Right hindlimb (tissue), 1 donor: ENCODE measurements around the gene ETNK2.
"Not testable (repeated sequence)": the region's sequence is repeated elsewhere in the genome, so short reads cannot be mapped to it uniquely, and the experiment has no call there.

Source experiments
- DNase-seq: peaks from one replicate; pipeline ENCODE4 v3.0.0-alpha.2; 2018

The ETNK2 gene

GRCh38 chr1:204094313-204094729, 57.5 kb downstream of the ETNK2 start:
- no peak for DNase-seq

DNA sequence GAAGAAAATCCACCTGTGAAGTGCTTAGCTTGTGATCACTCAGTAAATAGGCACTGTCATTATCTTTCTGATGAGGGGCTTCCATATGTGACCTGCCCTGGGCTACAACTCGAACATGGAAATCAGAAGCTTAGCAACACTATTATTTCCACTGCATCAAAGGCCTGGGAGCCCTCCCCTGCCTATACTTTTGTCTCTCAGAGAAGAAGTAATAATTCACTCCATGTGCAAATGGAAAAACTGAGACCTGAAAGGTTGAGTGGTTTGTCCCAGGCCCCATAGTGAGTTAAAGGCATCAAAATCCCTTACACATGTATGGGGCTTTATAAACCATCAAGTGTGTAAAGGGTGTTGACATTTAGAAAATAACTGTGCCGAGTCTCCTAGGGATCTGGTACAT, 58.1 kb downstream of the ETNK2 start:
- DNase-seq: no peak

- DNase-seq: no peak
Observed at GRCh38 chr1:204093421-204093717, 58.5 kb downstream of the ETNK2 start.

DNA sequence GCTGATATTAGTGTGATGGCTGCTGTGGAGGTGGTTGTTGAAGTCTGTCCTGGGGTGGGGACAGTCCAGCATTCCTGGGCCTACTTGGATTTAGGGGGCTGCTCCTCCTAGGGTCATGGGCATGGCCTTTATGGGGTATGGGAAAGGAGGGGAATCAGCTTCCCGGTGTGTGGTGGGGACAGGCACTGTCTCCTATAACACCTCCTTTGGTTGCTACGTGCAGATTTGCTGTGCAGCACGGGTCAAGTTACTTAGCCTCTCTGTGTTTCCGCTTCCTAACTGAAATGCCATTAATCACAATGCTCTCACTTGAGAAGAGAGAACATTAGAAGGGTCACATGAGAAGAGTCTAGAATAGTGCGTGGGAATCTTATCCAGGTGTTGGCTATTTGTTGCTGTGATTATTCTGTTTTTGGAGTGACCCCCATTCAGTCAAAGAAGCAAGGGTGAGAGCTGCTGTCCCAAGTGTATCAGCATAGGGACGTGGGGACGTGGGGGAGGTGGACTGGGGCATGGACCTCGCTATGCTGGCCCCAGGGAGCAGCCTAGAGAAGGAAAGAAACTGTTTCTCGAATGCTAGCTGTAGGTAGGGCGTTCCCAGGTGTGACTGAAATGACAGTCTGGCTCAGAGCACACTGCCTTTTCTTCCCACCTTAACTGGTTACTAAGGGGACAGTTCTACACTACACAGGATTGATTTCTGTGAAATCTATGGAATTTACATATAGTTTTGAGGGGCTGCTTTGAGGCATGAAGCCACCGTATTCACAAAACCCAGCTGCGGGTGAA, 59.0 kb downstream of the ETNK2 start:
- no peak for DNase-seq

- DNase-seq: no peak
Observed at GRCh38 chr1:204091787-204092312, 60.0 kb downstream of the ETNK2 start.

GRCh38 chr1:204091066-204091465, 60.8 kb downstream of the ETNK2 start:
- DNase-seq: no peak

DNA sequence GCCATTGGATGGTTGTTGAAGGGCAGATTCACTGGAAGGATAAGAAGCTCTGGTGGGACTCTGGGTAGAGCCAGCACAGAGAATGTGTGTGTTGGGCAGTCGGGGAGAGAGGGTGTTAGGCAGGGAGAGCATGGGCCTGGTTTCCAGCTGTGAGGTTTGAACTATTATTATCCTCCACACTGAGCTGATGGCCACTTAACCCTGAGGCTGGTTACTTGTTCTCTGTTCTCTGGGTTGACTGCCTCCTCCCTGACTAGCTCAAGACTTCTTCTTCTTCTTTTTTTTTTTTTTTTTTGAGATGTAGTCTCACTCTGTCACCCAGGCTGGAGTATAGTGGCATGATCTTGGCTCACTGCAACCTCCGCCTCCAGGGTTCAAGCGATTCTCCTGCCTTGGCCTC, 61.7 kb downstream of the ETNK2 start:
- DNase-seq: not testable (repeated sequence)

- peak; percentile 66 for DNase-seq
Observed at GRCh38 chr1:204089044-204089751, 62.6 kb downstream of the ETNK2 start.

- no peak for DNase-seq
Observed at GRCh38 chr1:204088596-204088995, 63.2 kb downstream of the ETNK2 start.

DNA sequence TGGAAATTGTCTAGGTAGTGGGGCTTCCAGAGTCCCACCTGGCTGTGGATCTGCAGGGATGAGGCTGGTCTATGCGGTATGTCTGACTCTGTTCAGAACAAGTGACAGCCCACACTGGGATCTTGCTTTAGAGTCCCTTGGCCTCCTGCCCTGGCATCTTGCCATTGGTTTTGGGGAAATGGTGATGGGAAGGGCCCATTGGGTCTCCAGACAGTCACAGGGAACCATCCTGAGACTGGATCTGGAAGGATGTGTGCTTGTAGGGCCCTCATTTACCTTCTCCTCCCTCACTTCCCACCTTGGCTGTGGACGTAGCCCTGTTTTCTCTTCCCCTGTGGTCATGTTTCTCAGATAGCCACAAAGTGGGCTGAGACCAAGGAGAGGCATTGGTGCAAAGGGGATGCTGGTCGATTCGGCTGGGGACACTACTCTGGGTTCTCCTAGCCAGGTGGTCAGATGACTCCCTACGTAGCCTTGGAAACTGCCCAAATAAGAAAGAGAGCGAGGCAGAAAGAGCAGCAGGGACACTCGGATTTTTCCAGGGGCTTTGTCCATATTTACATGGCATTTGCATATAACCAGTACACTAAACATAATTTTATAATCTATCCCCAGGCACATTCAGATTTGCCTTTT, 63.8 kb downstream of the ETNK2 start:
- no peak for DNase-seq

DNA sequence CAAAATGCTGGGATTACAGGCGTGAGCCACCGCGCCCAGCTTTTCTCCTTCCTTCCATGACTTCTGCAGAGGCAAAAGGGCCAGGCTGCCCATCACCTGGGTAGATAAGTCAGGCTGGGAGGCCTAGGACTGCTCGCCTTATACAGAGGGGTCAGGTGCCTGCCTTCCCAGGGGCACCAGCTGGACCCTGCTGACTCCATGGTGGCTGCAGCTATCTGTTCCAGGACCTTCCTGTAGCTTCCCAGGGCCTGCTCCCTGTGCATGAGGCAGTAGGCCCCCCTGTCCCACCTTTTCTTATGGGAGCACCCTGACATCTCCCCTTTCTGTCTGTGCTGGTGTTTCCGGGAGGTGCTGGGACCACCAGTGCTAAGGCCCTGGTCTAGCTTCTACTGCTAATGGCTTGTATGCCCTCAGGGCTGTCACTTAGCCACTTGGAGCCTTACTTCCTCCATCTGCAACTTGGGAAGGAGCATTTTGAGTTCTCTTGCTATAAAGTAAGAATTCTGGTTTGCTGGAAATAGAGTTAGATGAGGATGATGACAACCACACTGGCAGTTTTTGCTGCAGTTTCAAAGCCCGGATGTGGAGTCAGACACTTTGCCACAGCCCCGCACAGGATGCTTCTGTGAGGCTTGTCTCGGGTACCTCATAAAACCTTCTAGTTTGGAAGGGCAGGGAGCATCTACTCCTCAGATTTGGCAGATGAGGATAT, 64.5 kb downstream of the ETNK2 start:
- DNase-seq: no peak

DNA sequence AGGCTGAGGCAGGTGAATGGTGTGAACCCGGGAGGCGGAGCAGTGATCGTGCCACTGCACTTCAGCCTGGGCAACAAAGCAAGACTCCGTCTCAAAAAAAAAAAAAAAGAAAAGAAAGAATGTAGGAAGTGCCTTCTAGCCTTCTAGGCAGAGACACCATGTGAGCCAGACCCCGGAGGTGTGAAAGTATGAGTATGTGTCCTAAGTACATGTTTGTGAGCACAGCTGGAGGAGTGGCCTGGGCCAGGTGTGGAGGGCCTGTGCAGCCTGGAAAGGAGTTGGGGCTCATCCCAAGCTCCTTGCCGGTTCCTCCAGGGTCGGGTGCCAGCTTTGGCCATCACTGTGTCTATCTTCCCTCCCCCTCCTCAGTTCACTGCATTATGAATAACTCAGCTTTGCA, 66.0 kb downstream of the ETNK2 start:
- no peak for DNase-seq

- DNase-seq: peak; percentile 82
Observed at GRCh38 chr1:204084247-204084772, 67.5 kb downstream of the ETNK2 start.

GRCh38 chr1:204083491-204083890, 68.4 kb downstream of the ETNK2 start:
- DNase-seq: no peak

DNA sequence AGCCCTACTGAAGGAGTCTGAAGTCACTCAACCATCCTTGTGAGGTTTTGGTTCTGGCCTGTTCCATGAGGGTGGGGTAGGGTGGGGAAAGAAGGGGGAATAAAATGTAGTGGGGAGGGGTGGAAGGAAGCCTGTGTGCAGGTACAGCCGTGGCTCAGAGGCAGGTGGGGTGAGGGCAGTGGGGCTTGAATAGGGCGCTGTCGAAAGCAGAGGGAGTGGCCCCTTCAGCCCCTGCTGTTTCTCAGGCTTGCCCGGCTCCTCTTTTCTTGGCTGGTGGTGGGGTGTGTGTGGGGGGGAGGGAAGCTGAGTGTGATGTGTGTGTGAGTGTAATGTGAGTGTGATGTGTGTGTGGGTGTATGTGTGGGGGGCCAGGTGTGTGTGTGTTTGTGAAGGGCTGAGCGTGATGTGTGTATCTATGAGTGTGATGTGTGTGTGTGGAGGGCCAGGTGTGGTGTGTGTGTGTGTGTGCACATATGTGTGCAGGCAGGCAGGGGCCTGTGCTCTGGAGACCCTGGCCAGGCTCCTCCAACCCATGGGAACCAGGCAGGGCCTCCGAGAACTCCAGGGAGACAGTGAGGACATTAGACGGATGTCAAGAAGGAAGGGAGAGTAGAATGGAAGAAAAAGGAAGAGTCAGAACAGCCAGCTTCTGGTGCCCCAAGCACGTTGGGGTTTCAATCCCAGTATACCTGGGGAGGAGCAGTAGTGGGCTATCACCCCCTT, 69.9 kb downstream of the ETNK2 start:
- no peak for DNase-seq

DNA sequence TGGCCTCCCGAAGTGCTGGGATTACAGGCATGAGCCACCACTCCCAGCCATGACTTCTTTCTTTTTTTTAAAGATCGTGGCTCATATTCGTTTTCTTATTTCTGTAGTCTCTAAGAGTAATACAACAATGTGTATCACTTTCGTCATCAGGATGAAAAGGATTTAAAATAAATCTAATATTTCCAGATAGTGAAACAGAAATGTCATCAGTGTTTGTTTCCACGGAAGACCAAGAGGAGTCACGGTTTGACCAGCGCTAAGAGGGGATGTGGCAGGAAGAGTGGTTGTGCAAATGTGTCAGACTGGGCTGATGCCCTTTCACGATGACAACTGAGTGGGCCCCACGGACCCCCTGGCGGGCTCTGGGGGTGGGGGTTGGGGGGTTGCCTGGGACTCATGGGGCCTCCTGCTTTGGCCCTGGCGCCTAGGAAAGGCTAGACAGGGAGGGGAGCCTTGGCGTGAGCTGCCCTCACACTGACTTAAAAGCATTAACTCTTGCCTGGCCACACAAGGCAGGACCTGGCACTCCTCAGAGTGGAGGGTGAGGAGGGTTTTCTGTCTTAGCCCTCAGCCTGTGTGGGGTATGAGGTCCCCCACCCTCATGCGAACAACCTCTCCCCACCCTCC, 70.6 kb downstream of the ETNK2 start:
- DNase-seq: no peak
